ENCODE results near the gene TRAF3IP1. TPM values are rescaled to one million over a fixed set of nuclear protein-coding genes. Genes with fewer than 3 reads are reported as not detected.

Gene TRAF3IP1
- total RNA-seq, 4 donors from 2014 or later = 19.6 to 28.4 (median 21.7) TPM

DNA sequence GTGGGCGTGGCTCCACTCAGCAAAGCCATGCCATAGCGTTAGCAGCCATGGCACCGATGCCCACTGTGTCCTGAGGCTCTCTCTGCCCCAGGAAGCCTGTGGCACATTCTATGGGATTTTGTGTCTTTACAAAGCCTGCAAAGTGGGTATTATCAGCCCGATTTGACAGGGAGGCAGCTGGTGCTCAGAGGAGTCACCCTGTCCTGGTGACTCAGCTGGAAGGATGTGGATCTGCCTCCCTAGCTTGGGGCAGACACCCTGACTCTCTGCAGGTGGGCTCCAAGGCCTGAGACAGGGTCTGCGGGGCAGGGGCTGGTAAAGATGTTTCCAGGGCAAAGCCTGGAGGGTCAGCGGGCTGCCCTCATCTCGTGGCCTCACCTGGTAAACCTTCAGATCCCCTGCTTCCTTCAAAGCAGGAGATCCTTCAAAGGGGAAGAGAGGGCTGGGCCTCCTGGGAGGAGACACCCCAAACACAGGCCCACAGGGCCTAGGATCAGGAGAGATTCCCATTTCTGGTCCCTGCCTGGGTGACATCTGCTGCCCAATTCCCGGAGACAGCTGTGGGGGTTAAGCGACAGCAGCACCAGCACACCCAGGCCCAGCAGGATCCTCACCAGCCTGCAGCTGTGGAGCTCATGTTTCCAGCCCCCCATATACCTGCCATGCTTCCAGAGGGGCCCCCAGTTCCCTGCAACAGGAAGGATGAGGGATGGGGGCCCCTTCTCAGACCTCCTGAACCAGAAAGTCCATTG is 103.4 kb downstream of the TRAF3IP1 start:
- H3K4me1 ChIP-seq = peaks cover 0 to 29% (median 15%) of the 10 kb centered on the region in 3 donors
- no peaks in the 10 kb centered on the region for H3K36me3 ChIP-seq
- no peaks in the 10 kb centered on the region for H3K27me3 ChIP-seq
- TF ChIP-seq POLR2A (IDR thresholded peaks at IDR 0.05) (no peak), EP300 (IDR thresholded peaks at IDR 0.05) (no peak), POLR2AphosphoS5 (IDR thresholded peaks at IDR 0.05) (no peak)
- TF ChIP-seq, protein P1, sequence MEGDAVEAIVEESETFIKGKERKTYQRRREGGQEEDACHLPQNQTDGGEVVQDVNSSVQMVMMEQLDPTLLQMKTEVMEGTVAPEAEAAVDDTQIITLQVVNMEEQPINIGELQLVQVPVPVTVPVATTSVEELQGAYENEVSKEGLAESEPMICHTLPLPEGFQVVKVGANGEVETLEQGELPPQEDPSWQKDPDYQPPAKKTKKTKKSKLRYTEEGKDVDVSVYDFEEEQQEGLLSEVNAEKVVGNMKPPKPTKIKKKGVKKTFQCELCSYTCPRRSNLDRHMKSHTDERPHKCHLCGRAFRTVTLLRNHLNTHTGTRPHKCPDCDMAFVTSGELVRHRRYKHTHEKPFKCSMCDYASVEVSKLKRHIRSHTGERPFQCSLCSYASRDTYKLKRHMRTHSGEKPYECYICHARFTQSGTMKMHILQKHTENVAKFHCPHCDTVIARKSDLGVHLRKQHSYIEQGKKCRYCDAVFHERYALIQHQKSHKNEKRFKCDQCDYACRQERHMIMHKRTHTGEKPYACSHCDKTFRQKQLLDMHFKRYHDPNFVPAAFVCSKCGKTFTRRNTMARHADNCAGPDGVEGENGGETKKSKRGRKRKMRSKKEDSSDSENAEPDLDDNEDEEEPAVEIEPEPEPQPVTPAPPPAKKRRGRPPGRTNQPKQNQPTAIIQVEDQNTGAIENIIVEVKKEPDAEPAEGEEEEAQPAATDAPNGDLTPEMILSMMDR (IDR thresholded peaks at IDR 0.05) = no peak
- H3K4me3 ChIP-seq = no peak overlapping the region
- H3K9me3 ChIP-seq = no peaks in the 10 kb centered on the region
- 52% methylated on average over 2 of the region's 9 CpGs; no CpG with 5 or more reads in 1 of the 2 donors for WGBS, 2 donors (ENCODE audit: low coverage in 1 of 2)
- no peak overlapping the region for H3K27ac ChIP-seq
- ATAC-seq = no peak

DNA sequence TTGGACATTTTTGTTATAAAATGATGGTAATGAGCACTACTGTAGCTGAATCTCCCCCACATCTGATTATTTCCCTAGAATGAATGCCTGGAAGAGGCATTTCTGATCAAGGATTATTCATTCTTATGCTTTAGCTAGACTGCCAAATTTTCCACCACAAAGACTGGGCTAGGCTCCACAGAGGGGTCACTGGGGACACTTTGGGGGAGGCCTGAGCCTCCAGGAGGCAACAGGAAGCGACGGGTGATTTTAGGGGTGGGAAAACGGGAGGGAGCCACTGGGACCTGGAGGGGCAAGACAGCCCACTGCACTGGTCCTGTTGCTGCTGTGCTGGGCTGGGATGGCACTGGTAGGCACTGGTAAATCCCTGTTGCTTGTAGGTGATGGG is 104.0 kb downstream of the TRAF3IP1 start:
- no peak for ATAC-seq
- TF ChIP-seq POLR2AphosphoS5 (IDR thresholded peaks at IDR 0.05) = no peak
- no peak for TF ChIP-seq POLR2A (IDR thresholded peaks at IDR 0.05)
- TF ChIP-seq, protein P1 (IDR thresholded peaks at IDR 0.05) = no peak
- TF ChIP-seq EP300 (IDR thresholded peaks at IDR 0.05) = no peak
- H3K36me3 ChIP-seq = no peaks in the 10 kb centered on the region
- WGBS, 2 donors (ENCODE audit: low coverage in 1 of 2) = 72% methylated on average over 3 of the region's 3 CpGs; no CpG with 5 or more reads in 1 of the 2 donors
- H3K4me3 ChIP-seq = no peak overlapping the region
- no peak overlapping the region for H3K27ac ChIP-seq
- H3K4me1 ChIP-seq = peaks cover 0 to 33% (median 15%) of the 10 kb centered on the region in 3 donors
- no peaks in the 10 kb centered on the region for H3K9me3 ChIP-seq
- H3K27me3 ChIP-seq = no peaks in the 10 kb centered on the region

DNA sequence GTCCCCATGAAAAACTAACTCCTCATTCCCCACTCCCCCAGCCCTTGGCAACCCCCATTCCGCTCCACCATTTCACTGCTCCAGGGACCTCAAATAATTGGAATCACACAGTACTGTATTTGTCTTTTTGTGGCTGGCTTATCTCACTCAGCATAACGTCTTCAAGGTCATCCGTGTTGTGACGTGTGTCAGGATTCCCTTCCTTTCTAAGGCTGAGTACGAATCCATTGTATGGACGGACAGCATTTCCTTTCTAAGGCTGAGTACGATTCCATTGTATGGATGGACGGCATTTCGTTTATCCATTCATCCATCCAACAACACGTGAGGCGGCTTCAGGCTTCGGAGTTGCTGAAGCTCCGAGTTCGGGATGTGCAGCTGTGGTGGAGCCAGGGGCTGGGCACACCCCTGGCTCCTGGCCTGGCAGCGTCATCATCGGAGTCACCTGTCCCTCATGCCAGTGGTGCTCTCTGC is 105.2 kb downstream of the TRAF3IP1 start:
- H3K27ac ChIP-seq = peak overlapping the region in 3 of 4 donors; percentile 91 to 94 (median 92)

DNA sequence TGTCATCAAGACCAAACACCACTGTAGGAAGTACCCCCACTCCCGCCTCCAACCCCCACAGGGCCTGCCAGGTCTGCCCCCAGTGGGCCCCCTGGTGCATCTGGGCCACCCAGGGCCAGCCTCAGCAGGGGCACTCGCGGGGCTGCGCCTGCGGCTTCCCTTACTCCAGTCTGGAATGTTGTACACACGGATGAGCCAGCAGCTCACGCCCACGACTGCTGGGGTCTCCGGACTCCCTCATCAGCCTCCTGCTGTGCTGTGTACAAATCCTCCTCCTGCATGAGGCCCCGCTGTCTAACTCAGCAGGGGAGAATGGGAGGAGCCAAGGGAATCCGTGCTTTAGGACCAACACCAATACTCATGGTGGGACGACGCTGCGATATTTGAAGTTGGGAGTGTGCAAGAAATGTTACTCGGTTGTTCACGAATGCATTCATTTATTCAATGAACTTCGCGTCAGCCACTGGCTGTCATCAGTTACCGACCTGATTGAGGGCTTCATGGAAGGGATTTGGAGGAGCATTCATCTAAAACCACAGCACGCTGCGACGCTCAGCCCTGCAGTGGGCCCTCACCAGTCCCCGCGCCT is 105.8 kb downstream of the TRAF3IP1 start:
- peak; percentile 16 for ATAC-seq
- TF ChIP-seq POLR2AphosphoS5 (IDR thresholded peaks at IDR 0.05) (no peak), POLR2A (IDR thresholded peaks at IDR 0.05) (no peak), EP300 (IDR thresholded peaks at IDR 0.05) (no peak)
- TF ChIP-seq, protein P1 (IDR thresholded peaks at IDR 0.05) = no peak

More for the DNA sequence above, 105.2 kb downstream of the TRAF3IP1 start:
- no peak for ATAC-seq
- Histone ChIP-seq H3K27me3 (no peaks in the 10 kb centered on the region), H3K4me1 (peaks cover 0 to 33% (median 15%) of the 10 kb centered on the region in 3 donors), H3K4me3 (peak overlapping the region in 1 of 2 donors; percentile 90), H3K36me3 (peaks cover 0 to 4% of the 10 kb centered on the region in 2 donors), H3K9me3 (peaks cover 0 to 4% (median 0%) of the 10 kb centered on the region in 3 donors)
- TF ChIP-seq, protein P1 (IDR thresholded peaks at IDR 0.05) = no peak
- TF ChIP-seq POLR2AphosphoS5 (IDR thresholded peaks at IDR 0.05) (no peak), EP300 (IDR thresholded peaks at IDR 0.05) (no peak), POLR2A (IDR thresholded peaks at IDR 0.05) (no peak)
- WGBS, 2 donors (ENCODE audit: low coverage in 1 of 2) = 63 to 100% methylated on average over 1 to 16 of the region's 16 CpGs

More for the DNA sequence above, 105.8 kb downstream of the TRAF3IP1 start:
- peaks cover 0 to 9% of the 10 kb centered on the region in 2 donors for H3K36me3 ChIP-seq
- H3K27me3 ChIP-seq = no peaks in the 10 kb centered on the region
- H3K27ac ChIP-seq = peak overlapping the region; percentile 68 to 94 (median 92)
- 0% methylated on average over 8 of the region's 24 CpGs; no CpG with 5 or more reads in 1 of the 2 donors for WGBS, 2 donors (ENCODE audit: low coverage in 1 of 2)
- peaks cover 0 to 9% (median 0%) of the 10 kb centered on the region in 3 donors for H3K9me3 ChIP-seq
- H3K4me1 ChIP-seq = peaks cover 0 to 33% (median 15%) of the 10 kb centered on the region in 3 donors
- H3K4me3 ChIP-seq = peak overlapping the region; percentile 78 to 90
